DOHH2 (cell line): ENCODE results near the gene CLDN34.

ENCODE experiments used
- H3F3A ChIP-seq: fragments of 200-600 bp; sonication (generic), shearing (Covaris generic); 2 replicates; pipeline ENCODE4 v1.6.0; 2016; ENCODE audit warnings: antibody characterized with exemption, mild to moderate bottlenecking; ENCODE audit not compliant: control insufficient read depth, insufficient read depth
- H3K27ac ChIP-seq: fragments of 200-600 bp; sonication (generic); 2 replicates; pipeline ENCODE4 v1.5.1; 2014; ENCODE audit warnings: low read depth, mild to moderate bottlenecking, low read length, moderate library complexity
- H3K27me3 ChIP-seq: fragments of 200-600 bp; sonication (generic); 2 replicates; pipeline ENCODE4 v1.6.1; 2014; ENCODE audit warnings: mild to moderate bottlenecking, low read length, mixed read lengths; ENCODE audit not compliant: control insufficient read depth
- H3K36me3 ChIP-seq: fragments of 200-600 bp; sonication (generic); 2 replicates; pipeline ENCODE4 v1.6.1; 2014; ENCODE audit warnings: mild to moderate bottlenecking, low read length, moderate library complexity, mixed read lengths; ENCODE audit not compliant: control insufficient read depth
- H3K4me1 ChIP-seq: fragments of 200-600 bp; sonication (generic); 2 replicates; pipeline ENCODE4 v1.6.1; 2014; ENCODE audit warnings: mild to moderate bottlenecking, low read length, mixed read lengths; ENCODE audit not compliant: control insufficient read depth
- H3K4me2 ChIP-seq: fragments of 200-600 bp; sonication (generic); 2 replicates; pipeline ENCODE4 v1.6.0; 2014; ENCODE audit warnings: mild to moderate bottlenecking, low read length, moderate library complexity
- H3K4me3 ChIP-seq: fragments of 200-600 bp; sonication (generic); 2 replicates; pipeline ENCODE4 v1.5.1; 2014; ENCODE audit warnings: mild to moderate bottlenecking, low read length, mixed read lengths
- H3K79me2 ChIP-seq: fragments of 200-600 bp; sonication (generic); 2 replicates; pipeline ENCODE4 v1.6.1; 2014; ENCODE audit warnings: mild to moderate bottlenecking, low read length, mixed read lengths; ENCODE audit not compliant: control insufficient read depth
- H3K9me2 ChIP-seq: fragments of 200-600 bp; sonication (generic); replicated peaks from 2 replicates; pipeline ENCODE4 v1.6.1; 2014; ENCODE audit warnings: mild to moderate bottlenecking, low read length, mixed read lengths; ENCODE audit not compliant: control insufficient read depth
- H3K9me3 ChIP-seq: fragments of 200-600 bp; sonication (generic); 2 replicates; pipeline ENCODE4 v1.6.1; 2014; ENCODE audit warnings: antibody characterized with exemption, low read length, mixed read lengths; ENCODE audit not compliant: control insufficient read depth, insufficient read depth
- H4K20me1 ChIP-seq: fragments of 200-600 bp; sonication (generic); 2 replicates; pipeline ENCODE4 v1.6.0; 2014; ENCODE audit warnings: low read depth, mild to moderate bottlenecking, antibody characterized with exemption, low read length, moderate library complexity; ENCODE audit not compliant: control insufficient read depth, insufficient read depth
- CTCF ChIP-seq: fragments of 200-600 bp; sonication (generic); IDR thresholded peaks from one replicate; pipeline ENCODE4 v1.5.1; 2014; ENCODE audit warnings: antibody characterized with exemption, mild to moderate bottlenecking, low read depth, low read length; ENCODE audit not compliant: poor library complexity, severe bottlenecking
- EZH2phosphoT487 ChIP-seq: fragments of 200-600 bp; sonication (generic); IDR thresholded peaks from 2 replicates; pipeline ENCODE4 v1.6.1; 2017; ENCODE audit warnings: borderline replicate concordance, mild to moderate bottlenecking, antibody characterized with exemption, low read length, moderate library complexity, mixed read lengths

The CLDN34 gene

GRCh38 chrX:10016519-10017132 is 49.5 kb downstream of the CLDN34 start:
- no peak for TF ChIP-seq EZH2phosphoT487
- TF ChIP-seq CTCF = no peak
- Histone ChIP-seq H3K4me3 (peak overlapping the region; percentile 83), H3K79me2 (peaks cover 56% of the 10 kb centered on the region)

GRCh38 chrX:10017872-10018271 is 50.7 kb downstream of the CLDN34 start:
- peak overlapping the region; percentile 83 for H3K4me3 ChIP-seq
- H3K4me1 ChIP-seq = peaks cover 29% of the 10 kb centered on the region
- H4K20me1 ChIP-seq = no peaks in the 10 kb centered on the region
- H3K27ac ChIP-seq = peak overlapping the region; percentile 34; the same call in 1 of the 2 replicates
- H3F3A ChIP-seq = no peaks in the 10 kb centered on the region
- peaks cover 69% of the 10 kb centered on the region for H3K79me2 ChIP-seq
- TF ChIP-seq CTCF (no peak), EZH2phosphoT487 (no peak)
- no peaks in the 10 kb centered on the region for H3K9me2 ChIP-seq
- 0 out of 2 replicates have a peak, but pooled peaks cover 2% of the 10 kb centered on the region for H3K27me3 ChIP-seq
- no peaks in the 10 kb centered on the region for H3K9me3 ChIP-seq
- H3K36me3 ChIP-seq = peaks cover 17% of the 10 kb centered on the region
- H3K4me2 ChIP-seq = peak overlapping the region; percentile 84

More at GRCh38 chrX:10016519-10017132, 49.5 kb downstream of the CLDN34 start:
- Histone ChIP-seq H3F3A (no peaks in the 10 kb centered on the region), H3K27me3 (0 out of 2 replicates have a peak, but pooled peaks cover 2% of the 10 kb centered on the region), H3K27ac (peak overlapping the region; percentile 34), H3K4me1 (peaks cover 42% of the 10 kb centered on the region), H4K20me1 (no peaks in the 10 kb centered on the region), H3K4me2 (peak overlapping the region; percentile 84), H3K9me2 (no peaks in the 10 kb centered on the region), H3K36me3 (peaks cover 17% of the 10 kb centered on the region), H3K9me3 (no peaks in the 10 kb centered on the region)
